OCI-LY3 (cell line): ENCODE data around the gene LCE1C.

Experiments used
- H2AFZ ChIP-seq: fragments of 200-600, 300-600 bp; shearing (Covaris generic); 2 replicates; pipeline ENCODE4 v1.6.0; 2014; ENCODE audit warnings: antibody characterized with exemption, low read depth, low read length
- H3K27ac ChIP-seq: fragments of 200-600, 300-600 bp; sonication (generic); 2 replicates; pipeline ENCODE4 v1.5.1; 2014; ENCODE audit warnings: mild to moderate bottlenecking, low read length, moderate library complexity, mixed read lengths
- H3K27me3 ChIP-seq: fragments of 200-600, 300-600 bp; sonication (generic); 2 replicates; pipeline ENCODE4 v1.6.1; 2014; ENCODE audit warnings: low read depth, low read length, mixed read lengths
- H3K36me3 ChIP-seq: fragments of 200-600, 300-600 bp; sonication (generic); replicated peaks from 2 replicates; pipeline ENCODE3; 2014; ENCODE audit warnings: low read depth, low read length, mixed read lengths
- H3K4me1 ChIP-seq: fragments of 300-600, 200-600 bp; sonication (generic); 2 replicates; pipeline ENCODE4 v1.6.1; 2014; ENCODE audit warnings: low read length, mixed read lengths
- H3K4me2 ChIP-seq: fragments of 200-600, 300-600 bp; sonication (generic); 2 replicates; pipeline ENCODE4 v1.6.1; 2014; ENCODE audit warnings: low read length, mixed read lengths
- H3K4me3 ChIP-seq: fragments of 300-600, 200-600 bp; sonication (generic); 2 replicates; pipeline ENCODE4 v1.5.1; 2014; ENCODE audit warnings: antibody characterized with exemption, mild to moderate bottlenecking, low read length, moderate library complexity
- H3K79me2 ChIP-seq: fragments of 300-600, 200-600 bp; shearing (Covaris generic); 2 replicates; pipeline ENCODE4 v1.6.1; 2014; ENCODE audit warnings: mild to moderate bottlenecking, low read length, mixed read lengths
- H3K9ac ChIP-seq: fragments of 300-600, 200-600 bp; shearing (Covaris generic); 2 replicates; pipeline ENCODE4 v1.6.0; 2014; ENCODE audit warnings: mild to moderate bottlenecking, low read length, moderate library complexity
- H3K9me3 ChIP-seq: fragments of 200-600, 300-600 bp; shearing (Covaris generic); 2 replicates; pipeline ENCODE4 v1.6.1; 2014; ENCODE audit warnings: low read length, mixed read lengths; ENCODE audit not compliant: insufficient read depth
- H4K20me1 ChIP-seq: fragments of 200-600, 300-600 bp; sonication (generic); 2 replicates; pipeline ENCODE4 v1.6.1; 2016; ENCODE audit warnings: low read length, mixed read lengths; ENCODE audit not compliant: insufficient read depth
- CTCF ChIP-seq: fragments of 200-600, 300-600 bp; sonication (generic); IDR thresholded peaks from 2 replicates; pipeline ENCODE4 v1.5.1; 2014; ENCODE audit warnings: antibody characterized with exemption, low read length, low read depth
- EZH2phosphoT487 ChIP-seq: fragments of 200-600 bp; shearing (Covaris generic); IDR thresholded peaks from 2 replicates; pipeline ENCODE4 v1.6.1; 2018; ENCODE audit warnings: antibody characterized with exemption, mixed run types, low read depth

LCE1C gene

DNA sequence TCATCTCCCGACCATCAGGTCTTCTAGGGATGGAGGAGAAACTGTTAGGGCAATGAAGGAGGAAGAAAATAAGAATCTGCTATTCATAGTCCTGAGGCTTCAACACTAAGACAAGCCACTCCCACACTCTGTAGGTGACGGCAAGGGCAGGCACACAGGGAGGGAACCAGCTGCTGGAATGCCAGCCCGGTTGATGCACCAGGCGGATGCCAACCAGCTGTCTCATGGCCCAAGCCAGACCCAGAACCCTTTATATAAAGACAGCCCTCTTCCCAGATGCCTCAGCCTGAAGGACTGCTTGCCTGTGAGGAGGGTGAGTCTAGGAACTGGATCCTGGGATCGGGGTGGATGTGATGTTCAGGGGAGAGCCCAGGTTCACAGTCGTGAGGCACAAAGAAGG lies 48.7 kb downstream of the LCE1C start, which contains the start of gene KPRP:
TSS of gene KPRP (plus strand) at position 279 of the 400 bp plus-strand sequence. CDS start 1,564 bp downstream, outside the sequence.
- H3K36me3 ChIP-seq: no peaks in the 10 kb centered on the region
- H3K9ac ChIP-seq: no peak within 1 kb of the TSS
- TF ChIP-seq CTCF: no peak
- no peak for TF ChIP-seq EZH2phosphoT487
- H3K79me2 ChIP-seq: no peaks in the 10 kb centered on the region
- no peaks in the 10 kb centered on the region for H3K4me1 ChIP-seq
- H3K27me3 ChIP-seq: peaks cover 38% of the 10 kb centered on the region
- no peak within 1 kb of the TSS for H3K4me2 ChIP-seq
- no peaks in the 10 kb centered on the region for H3K9me3 ChIP-seq
- H4K20me1 ChIP-seq: no peaks in the 10 kb centered on the region
- no peak within 1 kb of the TSS for H2AFZ ChIP-seq
- no peak within 1 kb of the TSS for H3K27ac ChIP-seq
- no peak within 1 kb of the TSS for H3K4me3 ChIP-seq

- H3K27me3 ChIP-seq: peaks cover 41% of the 10 kb centered on the region
- TF ChIP-seq EZH2phosphoT487: no peak
Observed at GRCh38 chr1:152756872-152757271, 49.6 kb downstream of the LCE1C start.

More at GRCh38 chr1:152756872-152757271, 49.6 kb downstream of the LCE1C start:
- H3K9ac ChIP-seq: no peak overlapping the region
- H2AFZ ChIP-seq: no peak overlapping the region
- no peaks in the 10 kb centered on the region for H3K79me2 ChIP-seq
- H3K9me3 ChIP-seq: no peaks in the 10 kb centered on the region
- H3K36me3 ChIP-seq: no peaks in the 10 kb centered on the region
- no peak overlapping the region for H3K4me3 ChIP-seq
- H3K27ac ChIP-seq: no peak overlapping the region
- no peaks in the 10 kb centered on the region for H3K4me1 ChIP-seq
- H4K20me1 ChIP-seq: no peaks in the 10 kb centered on the region
- H3K4me2 ChIP-seq: no peak overlapping the region
